A549 (cell line): ENCODE data around the gene PPFIA4.

ENCODE experiments used
- CBX8 ChIP-seq: fragments of 200-600 bp; sonication (generic); IDR thresholded peaks from 2 replicates; pipeline ENCODE4 v1.6.1; 2016
- JUN ChIP-seq, 2 experiments: fragments of >200 bp; sonication (Bioruptor Twin); formaldehyde crosslinking; IDR thresholded peaks; 2 replicates in 1 of 2; 3 replicates in 1 of 2; pipeline ENCODE4 v1.6.1; 2016 to 2017
- POLR2A ChIP-seq: IDR thresholded peaks from 2 replicates; pipeline ENCODE4 v1.6.1; 2012; ENCODE audit warnings: mild to moderate bottlenecking, low read length
- TF ChIP-seq, protein P1 (sequence below): fragments of >200 bp; sonication (Bioruptor Twin); formaldehyde crosslinking; IDR thresholded peaks from 3 replicates; pipeline ENCODE4 v1.5.1; 2016
- TF ChIP-seq, protein P2 (sequence below): IDR thresholded peaks from 2 replicates; pipeline ENCODE4 v1.6.1; 2012
- TF ChIP-seq, protein P3 (sequence below): IDR thresholded peaks from 2 replicates; pipeline ENCODE4 v1.6.1; 2012

DNA sequence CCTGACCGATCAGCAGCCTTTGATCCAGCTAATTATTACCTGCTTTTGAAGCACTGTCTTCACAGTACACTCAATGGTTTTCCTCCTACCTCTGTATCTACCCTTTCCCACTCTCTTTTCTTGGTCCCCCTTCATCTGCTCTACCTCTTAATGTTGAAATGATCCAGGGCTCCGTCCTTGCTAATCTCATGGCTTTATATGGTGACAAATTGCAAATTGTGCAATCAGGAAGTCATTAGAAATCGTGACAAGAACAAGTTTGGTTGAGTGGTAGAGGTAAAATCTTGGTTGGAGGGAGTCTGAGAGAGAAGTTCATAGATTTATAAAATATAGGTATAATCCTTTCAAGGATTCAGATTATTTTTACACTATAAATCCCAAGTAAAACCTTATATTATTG lies 49.7 kb upstream of the PPFIA4 start:
- TF ChIP-seq, protein P1, sequence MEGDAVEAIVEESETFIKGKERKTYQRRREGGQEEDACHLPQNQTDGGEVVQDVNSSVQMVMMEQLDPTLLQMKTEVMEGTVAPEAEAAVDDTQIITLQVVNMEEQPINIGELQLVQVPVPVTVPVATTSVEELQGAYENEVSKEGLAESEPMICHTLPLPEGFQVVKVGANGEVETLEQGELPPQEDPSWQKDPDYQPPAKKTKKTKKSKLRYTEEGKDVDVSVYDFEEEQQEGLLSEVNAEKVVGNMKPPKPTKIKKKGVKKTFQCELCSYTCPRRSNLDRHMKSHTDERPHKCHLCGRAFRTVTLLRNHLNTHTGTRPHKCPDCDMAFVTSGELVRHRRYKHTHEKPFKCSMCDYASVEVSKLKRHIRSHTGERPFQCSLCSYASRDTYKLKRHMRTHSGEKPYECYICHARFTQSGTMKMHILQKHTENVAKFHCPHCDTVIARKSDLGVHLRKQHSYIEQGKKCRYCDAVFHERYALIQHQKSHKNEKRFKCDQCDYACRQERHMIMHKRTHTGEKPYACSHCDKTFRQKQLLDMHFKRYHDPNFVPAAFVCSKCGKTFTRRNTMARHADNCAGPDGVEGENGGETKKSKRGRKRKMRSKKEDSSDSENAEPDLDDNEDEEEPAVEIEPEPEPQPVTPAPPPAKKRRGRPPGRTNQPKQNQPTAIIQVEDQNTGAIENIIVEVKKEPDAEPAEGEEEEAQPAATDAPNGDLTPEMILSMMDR = no peak
- TF ChIP-seq POLR2A (no peak), CBX8 (no peak), JUN (IDR thresholded peaks at IDR 0.05) (no peak)
- TF ChIP-seq, protein P2, sequence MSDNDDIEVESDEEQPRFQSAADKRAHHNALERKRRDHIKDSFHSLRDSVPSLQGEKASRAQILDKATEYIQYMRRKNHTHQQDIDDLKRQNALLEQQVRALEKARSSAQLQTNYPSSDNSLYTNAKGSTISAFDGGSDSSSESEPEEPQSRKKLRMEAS = no peak
- TF ChIP-seq, protein P3, sequence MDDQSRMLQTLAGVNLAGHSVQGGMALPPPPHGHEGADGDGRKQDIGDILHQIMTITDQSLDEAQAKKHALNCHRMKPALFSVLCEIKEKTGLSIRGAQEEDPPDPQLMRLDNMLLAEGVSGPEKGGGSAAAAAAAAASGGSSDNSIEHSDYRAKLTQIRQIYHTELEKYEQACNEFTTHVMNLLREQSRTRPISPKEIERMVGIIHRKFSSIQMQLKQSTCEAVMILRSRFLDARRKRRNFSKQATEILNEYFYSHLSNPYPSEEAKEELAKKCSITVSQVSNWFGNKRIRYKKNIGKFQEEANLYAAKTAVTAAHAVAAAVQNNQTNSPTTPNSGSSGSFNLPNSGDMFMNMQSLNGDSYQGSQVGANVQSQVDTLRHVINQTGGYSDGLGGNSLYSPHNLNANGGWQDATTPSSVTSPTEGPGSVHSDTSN = no peak
